Measurements from ENCODE around the gene MGLL.

The MGLL gene

DNA sequence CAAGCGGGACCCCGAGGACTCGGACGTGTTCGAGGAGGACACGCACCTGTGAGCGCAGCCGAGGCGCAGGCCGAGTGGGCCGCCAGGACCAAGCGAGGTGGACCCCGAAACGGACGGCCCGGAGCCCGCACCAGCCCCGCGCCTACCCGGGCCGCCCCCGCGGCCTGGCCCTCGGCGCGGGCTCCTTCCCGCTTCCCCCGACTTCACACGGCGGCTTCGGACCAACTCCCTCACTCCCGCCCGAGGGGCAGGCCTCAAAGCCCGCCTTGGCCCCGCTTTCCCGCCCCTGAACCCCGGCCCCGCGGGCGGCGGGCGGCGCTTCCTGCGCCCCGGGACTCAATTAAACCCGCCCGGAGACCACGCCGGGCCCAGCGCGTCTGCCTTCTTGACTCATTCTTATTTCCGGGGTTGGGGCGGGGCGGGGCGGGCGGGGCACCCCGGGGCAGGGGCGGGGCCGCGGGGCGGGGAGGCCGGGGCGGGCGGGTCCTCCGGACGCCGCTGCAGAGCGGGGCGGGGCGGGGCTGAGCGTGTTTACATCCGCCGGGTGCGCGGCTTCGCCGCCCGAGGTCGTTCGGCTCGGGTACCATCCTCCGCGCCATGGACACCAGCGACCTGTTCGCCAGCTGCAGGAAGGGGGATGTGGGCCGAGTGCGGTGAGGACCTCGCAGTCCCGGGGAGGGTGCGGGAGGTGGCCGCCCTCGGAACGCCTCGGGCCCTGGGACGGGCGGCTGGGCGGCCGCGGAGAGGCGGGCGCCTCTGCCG is 149.7 kb downstream of the MGLL start, which contains the start of gene ABTB1:
Gene ABTB1 (plus strand): TSS at position 524 of the 762 bp plus-strand sequence. CDS start 74 bp downstream, at position 598.
- Histone ChIP-seq H3K27me3 (ENCODE audit: insufficient read depth, low read depth) (no peaks in the 10 kb centered on the region), H3K4me2 (peak within 1 kb of the TSS; percentile 99), H3K79me2 (ENCODE audit: insufficient read depth, low read depth) (no peaks in the 10 kb centered on the region), H3K27ac (peak within 1 kb of the TSS; percentile 74), H3K36me3 (ENCODE audit: insufficient read depth) (no peaks in the 10 kb centered on the region), H3K4me3 (IDR thresholded peaks at IDR 0.05; ENCODE audit: insufficient read depth, low read depth, low read length) (peak within 1 kb of the TSS; percentile 78), H3K9ac (peak within 1 kb of the TSS; percentile 98), H2AFZ (ENCODE audit: low read depth) (peak within 1 kb of the TSS; percentile 99), H3K4me1 (ENCODE audit: low read depth, poor library complexity, severe bottlenecking) (peaks cover 13% of the 10 kb centered on the region), H4K20me1 (ENCODE audit: insufficient read depth) (no peaks in the 10 kb centered on the region)
- TF ChIP-seq, protein P1, sequence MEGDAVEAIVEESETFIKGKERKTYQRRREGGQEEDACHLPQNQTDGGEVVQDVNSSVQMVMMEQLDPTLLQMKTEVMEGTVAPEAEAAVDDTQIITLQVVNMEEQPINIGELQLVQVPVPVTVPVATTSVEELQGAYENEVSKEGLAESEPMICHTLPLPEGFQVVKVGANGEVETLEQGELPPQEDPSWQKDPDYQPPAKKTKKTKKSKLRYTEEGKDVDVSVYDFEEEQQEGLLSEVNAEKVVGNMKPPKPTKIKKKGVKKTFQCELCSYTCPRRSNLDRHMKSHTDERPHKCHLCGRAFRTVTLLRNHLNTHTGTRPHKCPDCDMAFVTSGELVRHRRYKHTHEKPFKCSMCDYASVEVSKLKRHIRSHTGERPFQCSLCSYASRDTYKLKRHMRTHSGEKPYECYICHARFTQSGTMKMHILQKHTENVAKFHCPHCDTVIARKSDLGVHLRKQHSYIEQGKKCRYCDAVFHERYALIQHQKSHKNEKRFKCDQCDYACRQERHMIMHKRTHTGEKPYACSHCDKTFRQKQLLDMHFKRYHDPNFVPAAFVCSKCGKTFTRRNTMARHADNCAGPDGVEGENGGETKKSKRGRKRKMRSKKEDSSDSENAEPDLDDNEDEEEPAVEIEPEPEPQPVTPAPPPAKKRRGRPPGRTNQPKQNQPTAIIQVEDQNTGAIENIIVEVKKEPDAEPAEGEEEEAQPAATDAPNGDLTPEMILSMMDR (conservative IDR thresholded peaks at IDR 0.05; ENCODE audit: low read depth, low read length) = no peak

DNA sequence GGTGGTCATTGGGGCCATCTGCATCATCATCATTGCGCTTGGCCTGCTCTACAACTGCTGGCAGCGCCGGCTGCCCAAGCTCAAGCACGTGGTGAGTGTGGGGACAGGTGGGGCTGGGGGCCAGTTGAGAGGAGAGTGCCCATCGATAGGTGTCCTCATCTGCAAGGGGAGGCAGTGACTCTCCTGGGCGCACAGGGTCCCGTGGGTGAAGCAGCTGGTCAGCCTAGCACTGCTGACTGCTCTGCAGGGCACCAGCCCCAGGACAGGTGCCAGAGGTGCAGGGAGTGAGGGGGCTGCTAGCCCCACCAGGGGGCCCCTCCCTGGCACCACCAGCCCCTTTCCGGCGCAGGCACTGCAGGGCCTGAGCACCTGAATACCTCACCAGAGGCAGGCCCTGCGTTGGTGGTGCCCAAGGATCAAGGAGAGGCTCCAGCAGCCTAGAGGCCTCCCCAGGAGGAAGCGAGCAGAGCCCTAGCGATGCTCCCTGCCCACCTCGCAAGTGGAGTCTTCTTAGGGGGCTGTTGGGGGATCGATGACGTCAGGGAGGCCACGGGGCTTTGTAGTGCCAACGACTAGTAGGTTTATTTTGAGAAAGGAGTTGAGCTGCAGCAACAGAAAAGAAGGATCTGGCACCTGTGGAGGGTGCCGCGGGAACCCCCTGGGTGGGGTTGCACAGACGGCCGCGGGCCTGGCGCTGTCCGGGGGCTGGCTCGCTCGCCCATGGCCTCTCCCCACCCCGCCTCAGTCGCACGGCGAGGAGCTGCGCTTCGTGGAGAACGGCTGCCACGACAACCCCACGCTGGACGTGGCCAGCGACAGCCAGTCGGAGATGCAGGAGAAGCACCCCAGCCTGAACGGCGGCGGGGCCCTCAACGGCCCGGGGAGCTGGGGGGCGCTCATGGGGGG is 150.5 kb downstream of the MGLL start:
- peak overlapping the region; percentile 99 for H3K4me2 ChIP-seq
- H3K27me3 ChIP-seq (ENCODE audit: insufficient read depth, low read depth) = no peaks in the 10 kb centered on the region
- H3K4me1 ChIP-seq (ENCODE audit: low read depth, poor library complexity, severe bottlenecking) = peaks cover 13% of the 10 kb centered on the region
- no peaks in the 10 kb centered on the region for H3K36me3 ChIP-seq (ENCODE audit: insufficient read depth)
- peak overlapping the region; percentile 91 for H2AFZ ChIP-seq (ENCODE audit: low read depth)
- peak overlapping the region; percentile 74 for H3K27ac ChIP-seq
- H3K4me3 ChIP-seq (IDR thresholded peaks at IDR 0.05; ENCODE audit: insufficient read depth, low read depth, low read length) = peak overlapping the region; percentile 77
- no peaks in the 10 kb centered on the region for H3K79me2 ChIP-seq (ENCODE audit: insufficient read depth, low read depth)
- TF ChIP-seq, protein P1 (conservative IDR thresholded peaks at IDR 0.05; ENCODE audit: low read depth, low read length) = no peak
- no peaks in the 10 kb centered on the region for H4K20me1 ChIP-seq (ENCODE audit: insufficient read depth)
- H3K9ac ChIP-seq = peak overlapping the region; percentile 98

DNA sequence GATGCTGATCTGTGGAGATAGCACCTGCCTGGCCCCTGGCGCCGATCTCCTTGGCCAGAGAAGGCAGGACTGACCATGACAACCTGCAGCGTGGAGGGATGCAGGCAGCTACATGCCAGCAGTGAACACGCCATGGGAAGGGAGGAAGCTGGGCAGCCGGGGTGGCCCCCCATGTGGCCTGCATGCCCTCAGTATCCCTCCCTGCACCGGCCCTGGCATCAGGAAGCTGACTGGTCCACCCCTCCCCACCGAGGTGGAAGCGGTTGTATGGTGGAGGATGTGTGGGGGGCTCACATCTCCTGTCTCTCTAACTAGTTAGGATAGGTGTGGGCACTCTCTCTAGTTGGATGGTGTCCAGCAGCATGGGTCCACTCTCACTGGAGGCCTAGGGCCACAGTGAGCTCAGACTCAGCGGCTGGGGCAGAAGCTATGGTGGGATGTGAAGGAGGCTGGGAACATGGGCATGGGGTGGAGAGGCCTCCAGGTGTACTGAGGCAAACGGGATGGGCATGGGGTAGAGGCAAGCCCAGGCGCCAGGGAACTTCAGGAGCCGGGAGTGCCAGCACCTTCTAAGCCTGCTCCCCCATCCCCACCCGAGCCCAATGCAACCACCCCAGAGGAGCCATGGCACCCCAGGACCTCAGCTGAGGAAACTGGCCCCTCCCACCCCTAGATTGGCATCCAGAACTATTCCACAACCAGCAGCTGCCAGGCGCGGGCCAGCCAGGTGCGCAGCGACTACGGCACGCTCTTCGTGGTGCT is 151.4 kb downstream of the MGLL start:
- 0 out of 2 replicates have a peak overlapping the region, but pooled peaks have one; percentile 99 for H3K4me2 ChIP-seq
- H3K27ac ChIP-seq = no peak overlapping the region
- H2AFZ ChIP-seq (ENCODE audit: low read depth) = no peak overlapping the region
- H3K36me3 ChIP-seq (ENCODE audit: insufficient read depth) = no peaks in the 10 kb centered on the region
- TF ChIP-seq, protein P1 (conservative IDR thresholded peaks at IDR 0.05; ENCODE audit: low read depth, low read length) = no peak
- H3K27me3 ChIP-seq (ENCODE audit: insufficient read depth, low read depth) = no peaks in the 10 kb centered on the region
- no peaks in the 10 kb centered on the region for H3K79me2 ChIP-seq (ENCODE audit: insufficient read depth, low read depth)
- H3K4me1 ChIP-seq (ENCODE audit: low read depth, poor library complexity, severe bottlenecking) = peaks cover 13% of the 10 kb centered on the region
- no peaks in the 10 kb centered on the region for H4K20me1 ChIP-seq (ENCODE audit: insufficient read depth)
- no peak overlapping the region for H3K9ac ChIP-seq
- no peak overlapping the region for H3K4me3 ChIP-seq (IDR thresholded peaks at IDR 0.05; ENCODE audit: insufficient read depth, low read depth, low read length)

DNA sequence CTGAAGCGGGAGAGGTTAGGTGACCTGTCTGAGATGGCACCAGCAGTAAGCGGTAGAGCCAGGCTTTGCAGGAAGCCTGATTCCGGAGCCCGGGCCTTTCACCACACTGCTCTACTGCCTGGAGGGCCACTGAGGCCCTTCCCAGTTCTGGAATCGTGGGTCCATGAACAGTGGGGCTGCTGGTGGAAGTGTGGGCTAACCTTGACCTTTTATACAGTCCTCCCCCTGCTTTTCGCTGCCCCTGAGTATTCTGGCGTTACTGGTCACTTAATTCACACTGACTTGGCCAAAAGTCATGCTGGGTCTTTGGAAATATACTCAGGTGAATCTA is 152.1 kb downstream of the MGLL start:
- no peaks in the 10 kb centered on the region for H3K27me3 ChIP-seq (ENCODE audit: insufficient read depth, low read depth)
- no peak overlapping the region for H2AFZ ChIP-seq (ENCODE audit: low read depth)
- H4K20me1 ChIP-seq (ENCODE audit: insufficient read depth) = no peaks in the 10 kb centered on the region
- no peak overlapping the region for H3K4me3 ChIP-seq (IDR thresholded peaks at IDR 0.05; ENCODE audit: insufficient read depth, low read depth, low read length)
- H3K4me1 ChIP-seq (ENCODE audit: low read depth, poor library complexity, severe bottlenecking) = peaks cover 13% of the 10 kb centered on the region
- no peak overlapping the region for H3K9ac ChIP-seq
- no peak overlapping the region for H3K4me2 ChIP-seq
- H3K27ac ChIP-seq = no peak overlapping the region
- no peaks in the 10 kb centered on the region for H3K36me3 ChIP-seq (ENCODE audit: insufficient read depth)
- H3K79me2 ChIP-seq (ENCODE audit: insufficient read depth, low read depth) = no peaks in the 10 kb centered on the region
- TF ChIP-seq, protein P1 (conservative IDR thresholded peaks at IDR 0.05; ENCODE audit: low read depth, low read length) = no peak

All from KMS-11 (cell line).